Stimulated activated memory B cell treated with anti-CD40 and anti-IgM and Interleukin-4, amounts not matched to agents 10 μg/mL and 1 μg/mL and 100 μg/mL, for 72 hours (primary cell): Measurements from ENCODE around the gene SEC22C.

ENCODE experiments used
- ATAC-seq: fragments of 150-1000 bp; cut with Tn5 transposase; 2 replicates; pipeline ENCODE4 v1.10.0; 2021
- H3K27ac Mint-ChIP-seq: one replicate; pipeline ENCODE4 v1.8.0; 2022; ENCODE audit warnings: mild to moderate bottlenecking, mixed read lengths
- H3K27me3 Mint-ChIP-seq: one replicate; pipeline ENCODE4 v1.8.0; 2022; ENCODE audit warnings: mixed read lengths
- H3K36me3 Mint-ChIP-seq: one replicate; pipeline ENCODE4 v1.8.0; 2022; ENCODE audit warnings: mixed read lengths
- H3K4me1 Mint-ChIP-seq: one replicate; pipeline ENCODE4 v1.8.0; 2022; ENCODE audit warnings: mixed read lengths
- H3K4me3 Mint-ChIP-seq: one replicate; pipeline ENCODE4 v1.8.0; 2022; ENCODE audit warnings: mild to moderate bottlenecking, moderate library complexity, mixed read lengths
- H3K9me3 Mint-ChIP-seq: one replicate; pipeline ENCODE4 v1.8.0; 2022; ENCODE audit warnings: mixed read lengths

Gene SEC22C

GRCh38 chr3:42556089-42556632, 25.6 kb downstream of the SEC22C start:
- ATAC-seq = peak; percentile 51
- H3K9me3 Mint-ChIP-seq = no peaks in the 10 kb centered on the region
- H3K27ac Mint-ChIP-seq = no peak overlapping the region
- H3K27me3 Mint-ChIP-seq = no peaks in the 10 kb centered on the region
- H3K36me3 Mint-ChIP-seq = peaks cover 54% of the 10 kb centered on the region
- H3K4me3 Mint-ChIP-seq = no peak overlapping the region
- peaks cover 5% of the 10 kb centered on the region for H3K4me1 Mint-ChIP-seq

- H3K9me3 Mint-ChIP-seq = no peaks in the 10 kb centered on the region
- peaks cover 5% of the 10 kb centered on the region for H3K4me1 Mint-ChIP-seq
- no peak overlapping the region for H3K4me3 Mint-ChIP-seq
- no peak overlapping the region for H3K27ac Mint-ChIP-seq
- H3K36me3 Mint-ChIP-seq = peaks cover 57% of the 10 kb centered on the region
- no peaks in the 10 kb centered on the region for H3K27me3 Mint-ChIP-seq
- ATAC-seq = no peak
Observed at GRCh38 chr3:42552830-42553229, 28.9 kb downstream of the SEC22C start.

GRCh38 chr3:42550250-42550649, 31.5 kb downstream of the SEC22C start:
- no peaks in the 10 kb centered on the region for H3K27me3 Mint-ChIP-seq
- peaks cover 41% of the 10 kb centered on the region for H3K36me3 Mint-ChIP-seq
- H3K4me1 Mint-ChIP-seq = no peaks in the 10 kb centered on the region
- H3K27ac Mint-ChIP-seq = peak overlapping the region; percentile 23
- no peak for ATAC-seq
- no peaks in the 10 kb centered on the region for H3K9me3 Mint-ChIP-seq
- H3K4me3 Mint-ChIP-seq = no peak overlapping the region

- Mint-ChIP-seq H3K4me1 (no peaks in the 10 kb centered on the region), H3K9me3 (no peaks in the 10 kb centered on the region), H3K27me3 (no peaks in the 10 kb centered on the region), H3K27ac (peak overlapping the region; percentile 23), H3K36me3 (peaks cover 41% of the 10 kb centered on the region), H3K4me3 (no peak overlapping the region)
- ATAC-seq = peak; percentile 17
Observed at GRCh38 chr3:42549131-42549530, 32.6 kb downstream of the SEC22C start.

GRCh38 chr3:42547401-42547945, 34.3 kb downstream of the SEC22C start:
- H3K27me3 Mint-ChIP-seq = no peaks in the 10 kb centered on the region
- no peak overlapping the region for H3K27ac Mint-ChIP-seq
- peaks cover 27% of the 10 kb centered on the region for H3K36me3 Mint-ChIP-seq
- peak; percentile 74 for ATAC-seq
- no peaks in the 10 kb centered on the region for H3K4me1 Mint-ChIP-seq
- no peak overlapping the region for H3K4me3 Mint-ChIP-seq
- H3K9me3 Mint-ChIP-seq = no peaks in the 10 kb centered on the region

GRCh38 chr3:42546691-42547213, 35.0 kb downstream of the SEC22C start:
- Mint-ChIP-seq H3K4me1 (no peaks in the 10 kb centered on the region), H3K27me3 (no peaks in the 10 kb centered on the region), H3K4me3 (no peak overlapping the region), H3K27ac (no peak overlapping the region), H3K36me3 (peaks cover 23% of the 10 kb centered on the region), H3K9me3 (no peaks in the 10 kb centered on the region)
- no peak for ATAC-seq

- Mint-ChIP-seq H3K4me1 (no peaks in the 10 kb centered on the region), H3K36me3 (peaks cover 16% of the 10 kb centered on the region), H3K27me3 (no peaks in the 10 kb centered on the region), H3K4me3 (no peak overlapping the region), H3K27ac (no peak overlapping the region), H3K9me3 (no peaks in the 10 kb centered on the region)
- no peak for ATAC-seq
Observed at GRCh38 chr3:42545284-42545900, 36.4 kb downstream of the SEC22C start.

- Mint-ChIP-seq H3K27me3 (no peaks in the 10 kb centered on the region), H3K9me3 (no peaks in the 10 kb centered on the region), H3K36me3 (peaks cover 15% of the 10 kb centered on the region), H3K27ac (no peak overlapping the region), H3K4me1 (peaks cover under 1% of the 10 kb centered on the region), H3K4me3 (no peak overlapping the region)
- no peak for ATAC-seq
Observed at GRCh38 chr3:42544492-42545283, 37.1 kb downstream of the SEC22C start.

GRCh38 chr3:42541079-42541478, 40.7 kb downstream of the SEC22C start:
- H3K36me3 Mint-ChIP-seq = no peaks in the 10 kb centered on the region
- no peaks in the 10 kb centered on the region for H3K9me3 Mint-ChIP-seq
- H3K27ac Mint-ChIP-seq = no peak overlapping the region
- H3K4me1 Mint-ChIP-seq = peaks cover 6% of the 10 kb centered on the region
- H3K27me3 Mint-ChIP-seq = no peaks in the 10 kb centered on the region
- ATAC-seq = no peak
- H3K4me3 Mint-ChIP-seq = no peak overlapping the region

GRCh38 chr3:42539871-42540714, 41.7 kb downstream of the SEC22C start:
- no peak overlapping the region for H3K4me3 Mint-ChIP-seq
- no peaks in the 10 kb centered on the region for H3K36me3 Mint-ChIP-seq
- H3K4me1 Mint-ChIP-seq = peaks cover 6% of the 10 kb centered on the region
- no peak for ATAC-seq
- no peak overlapping the region for H3K27ac Mint-ChIP-seq
- no peaks in the 10 kb centered on the region for H3K27me3 Mint-ChIP-seq
- H3K9me3 Mint-ChIP-seq = no peaks in the 10 kb centered on the region

- ATAC-seq = no peak
- no peaks in the 10 kb centered on the region for H3K9me3 Mint-ChIP-seq
- H3K4me1 Mint-ChIP-seq = peaks cover 6% of the 10 kb centered on the region
- no peak overlapping the region for H3K4me3 Mint-ChIP-seq
- H3K27ac Mint-ChIP-seq = no peak overlapping the region
- no peaks in the 10 kb centered on the region for H3K36me3 Mint-ChIP-seq
- H3K27me3 Mint-ChIP-seq = no peaks in the 10 kb centered on the region
Observed at GRCh38 chr3:42537350-42537749, 44.4 kb downstream of the SEC22C start.

GRCh38 chr3:42535981-42536784, 45.6 kb downstream of the SEC22C start:
- ATAC-seq = no peak
- Mint-ChIP-seq H3K4me3 (no peak overlapping the region), H3K4me1 (peaks cover 6% of the 10 kb centered on the region), H3K27ac (no peak overlapping the region), H3K9me3 (no peaks in the 10 kb centered on the region), H3K36me3 (no peaks in the 10 kb centered on the region), H3K27me3 (no peaks in the 10 kb centered on the region)

GRCh38 chr3:42533161-42533897, 48.4 kb downstream of the SEC22C start:
- Mint-ChIP-seq H3K4me1 (peaks cover 14% of the 10 kb centered on the region), H3K4me3 (no peak overlapping the region), H3K36me3 (peaks cover 6% of the 10 kb centered on the region), H3K9me3 (peaks cover 6% of the 10 kb centered on the region), H3K27ac (no peak overlapping the region), H3K27me3 (no peaks in the 10 kb centered on the region)
- no peak for ATAC-seq

- Mint-ChIP-seq H3K9me3 (peaks cover 6% of the 10 kb centered on the region), H3K27me3 (no peaks in the 10 kb centered on the region), H3K4me1 (peaks cover 14% of the 10 kb centered on the region), H3K36me3 (peaks cover 6% of the 10 kb centered on the region), H3K4me3 (no peak overlapping the region), H3K27ac (no peak overlapping the region)
- no peak for ATAC-seq
Observed at GRCh38 chr3:42532229-42532628, 49.5 kb downstream of the SEC22C start.
